ENCODE data around the gene NTMT1.

The NTMT1 gene

GRCh38 chr9:129669141-129669718, 43.3 kb downstream of the NTMT1 start:
- Histone ChIP-seq H3K4me3 (no peak overlapping the region), H3K27ac (peak overlapping the region in 8 of 21 experiments; percentile 2 to 55 (median 35))

- H3K27ac ChIP-seq = peak overlapping the region in 5 of 21 experiments; percentile 25 to 70 (median 55)
- H3K4me3 ChIP-seq = no peak overlapping the region
These were observed 44.0 kb downstream of the NTMT1 start for GRCh38 chr9:129669946-129670345.

- H3K27ac ChIP-seq = peak overlapping the region in 14 of 21 experiments; percentile 8 to 70 (median 33)
- H3K4me3 ChIP-seq = no peak overlapping the region
These were observed 45.1 kb downstream of the NTMT1 start for GRCh38 chr9:129671065-129671464.

GRCh38 chr9:129671519-129671918, 45.6 kb downstream of the NTMT1 start:
- peak overlapping the region in 10 of 21 experiments; percentile 9 to 70 (median 31) for H3K27ac ChIP-seq
- H3K4me3 ChIP-seq = no peak overlapping the region

DNA sequence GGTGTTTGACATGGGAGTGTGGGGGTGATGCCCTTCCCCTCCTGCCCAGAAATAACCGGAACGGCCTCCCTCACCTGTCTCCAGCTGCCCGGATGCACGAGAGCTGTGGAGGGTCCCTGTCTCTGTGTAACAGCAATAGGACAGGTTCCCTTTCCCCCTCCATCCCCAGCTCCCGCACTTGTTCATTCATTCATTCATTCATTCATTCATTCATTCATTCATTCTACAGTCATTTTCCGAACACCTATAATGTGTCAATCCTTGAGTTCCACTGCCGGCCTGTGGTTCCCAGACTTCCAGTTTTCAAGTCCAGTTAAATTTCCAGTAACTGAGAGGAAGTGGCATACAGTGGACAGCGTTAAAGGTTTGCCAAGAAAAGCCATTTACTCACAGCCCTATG, 46.7 kb downstream of the NTMT1 start:
- no peak overlapping the region for H3K27ac ChIP-seq

DNA sequence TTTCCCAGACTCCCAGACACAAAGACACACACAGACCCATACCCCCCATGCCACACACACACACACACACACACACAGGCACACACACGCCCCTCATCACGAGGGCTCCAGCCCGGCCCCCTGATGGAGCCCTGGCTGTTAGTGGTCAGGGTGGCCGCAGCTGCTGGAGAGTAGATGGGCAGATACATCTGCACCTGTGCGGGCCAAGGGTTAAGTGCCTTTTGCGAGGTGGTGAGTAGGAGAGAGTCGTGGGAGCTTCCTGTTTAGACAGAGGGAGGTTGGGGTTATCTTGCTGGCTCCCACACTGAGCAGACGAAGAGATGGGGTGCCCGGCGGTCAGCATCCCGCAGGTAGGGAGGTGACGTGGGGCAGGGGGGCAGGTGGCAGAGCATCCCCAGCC, 47.6 kb downstream of the NTMT1 start:
- peak overlapping the region in 1 of 21 experiments; percentile 49 for H3K27ac ChIP-seq

More for the DNA sequence above, 46.7 kb downstream of the NTMT1 start:
- H3K4me3 ChIP-seq = no peak overlapping the region

GRCh38 chr9:129674229-129674628, 48.3 kb downstream of the NTMT1 start:
- peak overlapping the region in 3 of 21 experiments; percentile 23 to 58 (median 49) for H3K27ac ChIP-seq
- H3K4me3 ChIP-seq = no peak overlapping the region

More for the DNA sequence above, 47.6 kb downstream of the NTMT1 start:
- no peak overlapping the region for H3K4me3 ChIP-seq

DNA sequence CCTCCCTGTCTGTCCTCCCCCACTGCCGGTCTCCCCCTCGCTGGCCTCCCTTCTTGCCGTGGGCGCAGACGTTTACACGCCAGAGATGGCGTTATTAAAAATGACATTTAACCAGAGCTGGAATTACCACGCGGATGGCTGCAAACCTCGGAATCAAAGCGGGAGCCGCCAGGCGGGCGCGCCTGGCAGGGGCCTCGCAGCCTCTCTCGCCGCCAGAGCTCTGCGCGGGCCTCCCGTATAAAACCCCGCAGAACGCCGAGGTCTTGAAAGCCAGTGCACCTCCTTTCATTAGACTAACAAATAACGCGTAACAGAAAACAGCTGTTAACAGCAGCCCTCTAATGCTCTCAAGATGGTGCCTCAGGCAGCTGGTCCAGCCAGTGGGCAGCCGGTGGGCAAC, 49.7 kb downstream of the NTMT1 start:
- H3K27ac ChIP-seq = peak overlapping the region in 11 of 21 experiments; percentile 3 to 81 (median 55)
- H3K4me3 ChIP-seq = no peak overlapping the region

GRCh38 chr9:129676287-129676686, 50.3 kb downstream of the NTMT1 start:
- H3K27ac ChIP-seq = peak overlapping the region in 13 of 21 experiments; percentile 3 to 81 (median 42)
- no peak overlapping the region for H3K4me3 ChIP-seq

DNA sequence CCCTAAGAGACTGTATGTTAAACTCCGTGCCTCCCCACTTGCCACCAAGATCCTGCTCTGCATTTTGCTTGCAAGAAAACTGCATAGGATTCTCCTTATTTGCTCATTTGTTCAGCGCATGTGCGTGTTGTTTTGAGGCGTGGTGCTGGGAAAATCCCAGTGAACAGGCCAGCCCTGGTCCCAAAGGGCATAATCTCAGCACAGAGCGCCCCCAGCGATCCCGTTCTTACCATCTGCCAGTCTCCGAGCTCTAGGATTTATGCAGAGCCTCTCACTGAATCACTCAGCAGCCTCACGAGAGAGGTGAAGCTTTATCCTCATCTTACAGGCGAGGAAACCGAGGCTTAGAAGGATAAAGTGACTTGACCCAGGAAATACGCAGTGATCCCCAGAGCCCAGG, 51.0 kb downstream of the NTMT1 start:
- H3K27ac ChIP-seq = peak overlapping the region in 13 of 21 experiments; percentile 12 to 74 (median 47)
- no peak overlapping the region for H3K4me3 ChIP-seq

DNA sequence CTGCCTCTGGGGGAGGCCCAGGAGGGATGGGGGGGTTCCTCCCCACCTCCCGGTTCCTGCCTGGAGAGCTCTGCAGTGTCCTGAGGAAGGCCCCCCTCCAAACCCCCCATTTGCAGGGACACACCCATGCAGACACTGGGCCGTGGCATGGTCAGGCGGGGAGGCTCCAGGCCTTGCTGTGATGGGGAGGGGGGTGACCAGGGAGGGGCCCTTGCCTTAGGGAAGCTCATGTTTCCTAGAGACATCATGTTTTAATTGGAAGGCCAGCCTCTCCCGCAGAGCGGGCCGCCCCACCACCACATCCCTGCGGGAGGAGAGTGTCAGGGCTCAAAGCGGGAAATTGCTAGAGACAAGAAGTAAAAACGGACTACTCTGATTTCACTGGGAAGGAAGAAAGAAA, 51.5 kb downstream of the NTMT1 start:
- peak overlapping the region in 15 of 21 experiments; percentile 12 to 74 (median 43) for H3K27ac ChIP-seq

DNA sequence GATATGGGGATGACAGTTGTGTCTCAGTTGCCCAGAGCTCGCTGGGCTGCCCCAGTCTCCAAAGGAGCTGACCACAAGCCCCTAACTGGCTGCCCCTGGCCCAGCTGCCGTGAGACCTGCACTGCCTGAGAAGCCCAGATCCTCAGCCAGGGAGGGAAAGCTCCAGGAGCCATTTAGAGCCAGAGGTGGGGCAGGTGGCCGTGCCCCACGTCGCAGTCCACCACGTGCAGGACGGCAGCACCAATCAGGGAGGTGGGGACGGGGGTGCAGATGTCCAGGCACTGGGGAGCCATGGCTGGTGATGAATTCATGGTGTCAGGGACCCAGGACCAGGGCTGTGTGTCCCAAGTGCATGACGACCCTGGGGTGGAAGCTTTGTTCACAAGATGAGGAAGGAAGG, 52.9 kb downstream of the NTMT1 start:
- Histone ChIP-seq H3K4me3 (no peak overlapping the region), H3K27ac (peak overlapping the region in 2 of 21 experiments; percentile 33 to 47)

More for the DNA sequence above, 51.5 kb downstream of the NTMT1 start:
- no peak overlapping the region for H3K4me3 ChIP-seq

DNA sequence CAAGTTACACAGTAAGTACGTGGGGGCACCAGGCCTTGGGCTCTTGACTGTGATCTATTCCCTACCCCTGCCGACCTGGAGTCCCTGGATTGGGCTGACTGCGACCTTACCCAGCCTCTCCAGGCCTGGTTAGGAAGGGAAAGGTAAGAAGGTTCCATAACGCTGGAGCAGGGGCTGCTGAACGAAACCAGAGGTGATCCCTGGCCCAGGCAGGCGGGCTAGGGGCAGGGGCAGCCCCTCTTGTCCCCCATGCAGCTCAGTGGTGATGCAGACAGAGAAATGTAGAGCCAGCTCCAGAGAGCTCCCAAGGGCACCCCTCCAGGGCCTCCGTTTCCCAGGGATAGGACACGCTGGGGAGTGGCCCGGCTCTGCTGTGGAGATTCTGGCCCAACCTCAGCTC, 53.6 kb downstream of the NTMT1 start:
- no peak overlapping the region for H3K4me3 ChIP-seq
- H3K27ac ChIP-seq = no peak overlapping the region

- Histone ChIP-seq H3K27ac (peak overlapping the region in 7 of 21 experiments; percentile 33 to 66 (median 43)), H3K4me3 (no peak overlapping the region)
These were observed 56.0 kb downstream of the NTMT1 start for GRCh38 chr9:129681924-129682323.

DNA sequence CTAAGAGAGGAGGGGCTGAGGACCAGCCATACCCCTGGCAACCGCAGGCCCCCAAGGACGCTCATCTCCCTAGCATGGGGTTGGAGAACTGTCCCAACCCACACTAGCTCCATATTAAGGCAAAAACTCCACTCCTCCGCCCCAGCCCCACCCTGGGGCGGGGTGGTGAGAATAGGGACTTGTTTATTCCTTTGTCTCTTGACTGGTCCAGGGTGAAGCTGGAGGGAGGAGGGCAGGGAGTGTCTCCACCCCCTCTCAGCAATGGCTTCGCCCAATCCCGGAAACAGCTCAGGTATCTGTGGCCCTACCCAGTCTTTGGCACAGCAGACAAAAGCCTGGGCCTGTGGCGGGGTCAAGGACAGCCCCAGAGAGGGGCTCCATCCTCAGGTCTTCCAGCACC, 56.4 kb downstream of the NTMT1 start:
- no peak overlapping the region for H3K4me3 ChIP-seq

DNA sequence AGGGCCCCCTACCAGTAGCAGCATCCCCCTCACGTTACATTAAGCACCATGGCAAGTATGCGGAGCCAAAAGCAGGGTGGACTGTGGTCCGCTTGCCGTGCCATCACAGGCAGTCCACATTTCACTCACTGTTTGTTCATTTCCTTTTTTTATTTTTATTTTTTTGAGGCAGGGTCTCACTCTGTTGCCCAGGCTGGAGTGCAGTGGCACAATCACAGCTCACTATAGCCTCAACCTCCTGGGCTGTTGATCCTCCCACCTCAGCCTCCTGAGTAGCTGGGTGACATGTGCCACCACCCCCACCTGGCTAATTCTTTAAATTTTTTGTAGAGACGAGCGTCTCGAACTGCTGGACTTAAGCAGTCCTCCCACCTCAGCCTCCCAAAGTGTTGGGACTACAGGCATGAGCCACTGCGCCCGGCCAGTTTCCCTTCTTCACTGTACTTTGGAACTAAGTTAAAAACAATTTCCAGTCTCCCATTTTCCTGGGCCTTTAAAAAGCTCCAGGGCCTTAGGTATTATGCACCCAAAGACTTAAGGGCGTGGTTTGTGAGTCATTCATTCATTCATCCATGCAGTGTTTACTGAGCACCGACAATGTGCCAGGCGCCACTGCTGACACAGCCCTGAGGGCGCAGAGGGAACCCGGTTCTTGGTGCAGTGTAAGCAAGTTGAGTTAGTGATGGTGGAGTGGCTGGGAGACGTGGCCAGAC, 59.4 kb downstream of the NTMT1 start:
- Histone ChIP-seq H3K27ac (peak overlapping the region in 6 of 21 experiments; percentile 38 to 66 (median 59)), H3K4me3 (no peak overlapping the region)

More for the DNA sequence above, 56.4 kb downstream of the NTMT1 start:
- H3K27ac ChIP-seq = peak overlapping the region in 7 of 21 experiments; percentile 28 to 66 (median 42)

All from skin epidermis (tissue), 12 donors.